Nephron progenitor cell (in vitro differentiated cells): ENCODE data around the gene MYL10.
"Not testable (repeated sequence)": the region's sequence is repeated elsewhere in the genome, so short reads cannot be mapped to it uniquely, and the experiment has no call there.

ENCODE experiments used
- DNase-seq: peaks from one replicate; pipeline ENCODE4 v3.0.0; 2021
- H3K27ac Mint-ChIP-seq: 2 replicates; pipeline ENCODE4 v1.8.0; 2021; ENCODE audit warnings: mild to moderate bottlenecking, moderate library complexity, mixed read lengths
- H3K27me3 Mint-ChIP-seq: 2 replicates; pipeline ENCODE4 v1.8.0; 2021; ENCODE audit warnings: mild to moderate bottlenecking, low read depth, mixed read lengths; ENCODE audit not compliant: poor library complexity
- H3K36me3 Mint-ChIP-seq: 2 replicates; pipeline ENCODE4 v1.8.0; 2021; ENCODE audit warnings: low read depth, mixed read lengths
- H3K4me1 Mint-ChIP-seq: 2 replicates; pipeline ENCODE4 v1.8.0; 2021; ENCODE audit warnings: mixed read lengths
- H3K4me3 Mint-ChIP-seq: 2 replicates; pipeline ENCODE4 v1.8.0; 2021; ENCODE audit warnings: mild to moderate bottlenecking, moderate library complexity, mixed read lengths
- H3K9me3 Mint-ChIP-seq: 2 replicates; pipeline ENCODE4 v1.8.0; 2021; ENCODE audit warnings: mild to moderate bottlenecking, moderate library complexity, mixed read lengths
- TF ChIP-seq, protein P1 (sequence below): fragments of 200-600 bp; sonication (generic); IDR thresholded peaks from 2 replicates; pipeline ENCODE4 v1.5.0; 2021; ENCODE audit warnings: antibody characterized with exemption

The MYL10 gene

DNA sequence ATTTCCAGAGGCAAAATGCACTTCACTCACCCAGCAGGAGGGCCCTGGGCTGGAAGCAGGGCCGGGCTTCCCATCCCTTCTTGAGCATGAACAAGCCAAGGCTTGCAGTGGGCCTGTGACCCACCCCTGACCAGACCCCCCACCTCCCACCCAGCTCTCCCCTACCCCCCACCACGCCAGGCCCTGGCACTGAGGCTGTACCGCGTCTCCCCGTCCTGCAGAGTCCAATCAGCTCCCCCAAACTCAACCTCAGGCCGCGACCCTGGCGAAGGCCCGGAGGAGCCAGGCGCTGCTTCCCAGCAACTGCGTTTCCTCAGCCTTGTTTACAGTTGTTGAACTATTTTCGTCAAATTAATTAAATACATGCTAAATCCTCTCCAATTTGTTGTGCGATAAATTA, 16.9 kb upstream of the MYL10 start:
- Mint-ChIP-seq H3K27me3 (no peaks in the 10 kb centered on the region), H3K9me3 (no peaks in the 10 kb centered on the region), H3K4me3 (no peak overlapping the region), H3K4me1 (peaks cover 17% of the 10 kb centered on the region), H3K27ac (peak overlapping the region; percentile 84), H3K36me3 (no peaks in the 10 kb centered on the region)
- DNase-seq, result no peak
- TF ChIP-seq, protein P1, sequence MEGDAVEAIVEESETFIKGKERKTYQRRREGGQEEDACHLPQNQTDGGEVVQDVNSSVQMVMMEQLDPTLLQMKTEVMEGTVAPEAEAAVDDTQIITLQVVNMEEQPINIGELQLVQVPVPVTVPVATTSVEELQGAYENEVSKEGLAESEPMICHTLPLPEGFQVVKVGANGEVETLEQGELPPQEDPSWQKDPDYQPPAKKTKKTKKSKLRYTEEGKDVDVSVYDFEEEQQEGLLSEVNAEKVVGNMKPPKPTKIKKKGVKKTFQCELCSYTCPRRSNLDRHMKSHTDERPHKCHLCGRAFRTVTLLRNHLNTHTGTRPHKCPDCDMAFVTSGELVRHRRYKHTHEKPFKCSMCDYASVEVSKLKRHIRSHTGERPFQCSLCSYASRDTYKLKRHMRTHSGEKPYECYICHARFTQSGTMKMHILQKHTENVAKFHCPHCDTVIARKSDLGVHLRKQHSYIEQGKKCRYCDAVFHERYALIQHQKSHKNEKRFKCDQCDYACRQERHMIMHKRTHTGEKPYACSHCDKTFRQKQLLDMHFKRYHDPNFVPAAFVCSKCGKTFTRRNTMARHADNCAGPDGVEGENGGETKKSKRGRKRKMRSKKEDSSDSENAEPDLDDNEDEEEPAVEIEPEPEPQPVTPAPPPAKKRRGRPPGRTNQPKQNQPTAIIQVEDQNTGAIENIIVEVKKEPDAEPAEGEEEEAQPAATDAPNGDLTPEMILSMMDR, result no peak

DNA sequence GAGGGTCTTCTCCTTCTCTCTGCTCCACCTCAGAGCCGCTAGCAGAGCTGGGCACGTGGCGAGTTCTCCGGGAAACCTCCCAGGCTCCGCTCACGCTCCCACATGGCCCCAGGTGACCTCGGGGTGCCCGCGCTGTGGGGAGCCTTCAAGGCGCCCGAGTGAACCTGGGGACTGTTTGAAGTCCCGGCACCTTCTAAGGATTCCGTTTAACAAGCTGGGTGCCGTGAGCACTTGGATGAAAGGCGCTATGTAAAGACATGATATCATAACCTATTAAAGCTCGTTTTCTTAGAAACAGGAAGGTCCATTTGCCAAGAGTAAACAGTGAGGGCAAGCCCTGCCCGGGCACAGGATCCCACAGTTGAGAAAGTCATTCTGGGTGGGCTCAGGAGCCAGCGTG, 15.8 kb upstream of the MYL10 start:
- H3K27ac Mint-ChIP-seq, result no peak overlapping the region
- TF ChIP-seq, protein P1, result no peak
- no peaks in the 10 kb centered on the region for H3K36me3 Mint-ChIP-seq
- no peak for DNase-seq
- no peaks in the 10 kb centered on the region for H3K27me3 Mint-ChIP-seq
- no peaks in the 10 kb centered on the region for H3K9me3 Mint-ChIP-seq
- H3K4me1 Mint-ChIP-seq, result peaks cover 17% of the 10 kb centered on the region
- H3K4me3 Mint-ChIP-seq, result no peak overlapping the region

DNA sequence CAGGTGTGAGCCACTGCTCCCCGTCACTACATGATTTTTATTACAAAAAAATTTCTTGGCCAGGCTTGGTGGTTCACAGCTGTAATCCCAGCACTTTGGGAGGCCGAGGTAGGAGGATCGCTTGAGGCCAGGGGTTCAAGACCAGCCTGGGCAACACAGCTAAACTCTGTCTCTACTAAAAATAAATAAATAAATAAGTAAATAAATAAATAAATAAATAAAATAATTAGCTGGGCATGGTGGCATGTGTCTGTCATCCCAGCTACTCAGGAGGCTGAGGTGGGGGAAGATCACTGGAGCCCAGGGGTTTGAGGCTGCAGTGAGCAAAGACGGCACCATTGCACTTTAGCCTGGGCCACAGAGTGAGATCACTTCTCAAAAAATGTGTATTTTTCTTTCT, 10.0 kb upstream of the MYL10 start:
- not testable (repeated sequence) for DNase-seq, H3K9me3 Mint-ChIP-seq, H3K27me3 Mint-ChIP-seq, H3K4me3 Mint-ChIP-seq, H3K4me1 Mint-ChIP-seq, H3K27ac Mint-ChIP-seq, H3K36me3 Mint-ChIP-seq

DNA sequence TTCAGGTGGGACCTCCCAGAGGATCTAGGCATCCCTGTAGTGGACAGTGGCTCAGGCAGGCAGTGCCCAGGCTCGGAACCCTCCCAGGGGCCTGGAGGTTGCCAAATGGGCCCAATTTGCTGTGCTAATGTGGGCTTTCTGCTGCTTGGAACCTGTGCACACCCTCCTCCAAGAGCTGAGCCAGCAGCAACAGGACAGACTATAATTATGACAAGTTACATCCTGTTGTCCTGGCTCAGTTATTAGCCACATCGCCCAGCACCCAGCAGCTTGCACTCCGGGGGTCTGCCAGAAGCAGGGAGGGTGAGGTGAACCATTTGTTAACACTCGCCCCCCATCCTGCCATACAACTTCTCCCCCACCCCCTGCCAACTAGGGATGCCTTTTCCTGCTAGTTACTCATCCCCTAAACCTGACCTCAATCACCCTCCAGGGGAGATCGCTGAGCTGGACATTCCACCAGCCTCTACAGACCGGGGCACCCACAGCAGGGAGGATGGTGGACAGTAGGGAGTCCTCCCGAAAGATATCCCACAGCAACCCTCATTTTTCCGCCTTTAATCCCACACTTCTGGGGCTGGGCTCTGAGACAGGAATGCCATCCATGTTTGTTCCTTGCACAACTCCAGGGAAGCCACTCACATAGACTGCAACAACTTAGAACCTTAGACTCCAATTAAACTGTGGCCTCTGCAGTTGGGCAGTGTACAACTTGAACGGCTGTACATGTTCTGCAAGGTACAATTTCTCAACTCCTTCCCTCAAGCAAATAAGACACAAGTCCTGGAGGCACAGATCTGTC, 7.9 kb upstream of the MYL10 start:
- H3K4me3 Mint-ChIP-seq, result no peak overlapping the region
- peaks cover 9% of the 10 kb centered on the region for H3K9me3 Mint-ChIP-seq
- H3K4me1 Mint-ChIP-seq, result peaks cover 11% of the 10 kb centered on the region
- DNase-seq, result no peak
- H3K36me3 Mint-ChIP-seq, result no peaks in the 10 kb centered on the region
- H3K27me3 Mint-ChIP-seq, result peaks cover 9% of the 10 kb centered on the region
- TF ChIP-seq, protein P1, result no peak
- no peak overlapping the region for H3K27ac Mint-ChIP-seq

DNA sequence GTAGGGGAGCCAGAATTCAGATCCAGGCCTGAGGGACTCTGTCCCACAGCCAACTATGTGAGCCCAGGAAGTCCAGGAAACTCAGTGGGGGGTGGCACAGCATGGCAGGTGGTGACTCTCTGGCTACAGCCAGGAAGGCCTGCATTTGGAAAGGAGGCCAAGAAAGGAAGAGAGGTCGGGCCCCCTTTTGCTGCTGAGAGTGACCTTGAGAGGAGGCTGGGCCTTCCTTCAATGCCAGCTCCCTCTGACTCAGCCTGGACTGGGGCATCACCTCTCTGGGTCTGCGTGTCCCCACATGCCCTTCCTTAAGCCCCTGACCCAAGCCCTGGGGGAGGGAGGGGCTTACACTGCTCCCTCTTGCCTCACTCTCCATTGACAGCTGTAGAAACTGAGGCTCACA, 6.4 kb upstream of the MYL10 start:
- Mint-ChIP-seq H3K4me1 (peaks cover 22% of the 10 kb centered on the region), H3K9me3 (peaks cover 9% of the 10 kb centered on the region), H3K27ac (no peak overlapping the region), H3K36me3 (no peaks in the 10 kb centered on the region), H3K27me3 (peaks cover 14% of the 10 kb centered on the region), H3K4me3 (no peak overlapping the region)
- TF ChIP-seq, protein P1, result no peak
- no peak for DNase-seq

DNA sequence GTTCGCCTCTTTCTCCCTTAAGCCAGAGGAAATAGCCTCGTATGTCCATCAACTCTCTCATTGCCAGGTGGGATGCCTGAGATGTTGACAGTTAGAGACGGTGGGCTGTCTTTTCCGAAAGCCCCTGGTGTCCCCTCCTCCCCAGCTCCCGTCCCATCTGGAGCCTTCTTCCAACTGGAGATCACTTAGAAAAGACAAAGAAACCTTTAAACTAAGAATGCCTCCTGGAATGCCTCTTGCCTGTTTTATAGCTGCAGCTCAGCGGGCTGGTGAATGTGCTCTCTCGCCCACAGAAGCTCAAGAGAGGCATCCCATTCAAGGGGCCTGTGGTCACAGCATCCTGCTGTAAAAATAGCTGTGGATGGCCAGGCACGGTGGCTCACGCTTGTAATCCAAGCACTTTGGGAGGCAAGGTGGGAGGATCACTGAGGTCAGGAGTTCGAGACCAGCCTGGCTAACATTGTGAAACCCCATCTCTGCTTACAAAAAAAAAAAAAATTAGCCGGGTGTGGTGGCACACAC, 5.2 kb upstream of the MYL10 start:
- H3K27ac Mint-ChIP-seq, result no peak overlapping the region
- DNase-seq, result no peak
- H3K4me3 Mint-ChIP-seq, result no peak overlapping the region
- TF ChIP-seq, protein P1, result no peak
- H3K27me3 Mint-ChIP-seq, result peaks cover 14% of the 10 kb centered on the region
- H3K36me3 Mint-ChIP-seq, result no peaks in the 10 kb centered on the region
- H3K9me3 Mint-ChIP-seq, result peaks cover 9% of the 10 kb centered on the region
- H3K4me1 Mint-ChIP-seq, result peaks cover 22% of the 10 kb centered on the region
